Lower leg skin (tissue), 4 donors: Measurements from ENCODE around the gene ERC1. TPM values are rescaled to one million over a fixed set of nuclear protein-coding genes. Genes with fewer than 3 reads are reported as not detected.

Experiments
- DNase-seq, 2 donors: peaks; one replicate each; pipeline ENCODE4 v3.0.0-alpha.2; 2019; ENCODE audit warnings: low spot score in 2 of 2
- H3K4me3 ChIP-seq: fragments of 200-600 bp; sonication (generic); 2 replicates; pipeline ENCODE4 v1.5.1; 2017; ENCODE audit warnings: mild to moderate bottlenecking, low read depth; ENCODE audit not compliant: poor library complexity, severe bottlenecking
- CTCF ChIP-seq, 3 donors: fragments of 450-650 bp; IDR thresholded peaks; one replicate each; pipeline ENCODE4 v1.5.1; 2016; ENCODE audit warnings: antibody characterized with exemption in 3 of 3, mild to moderate bottlenecking in 3 of 3, moderate library complexity in 2 of 3
- POLR2A ChIP-seq, 2 donors: fragments of 450-650 bp; IDR thresholded peaks; one replicate each; pipeline ENCODE4 v1.6.1; 2016 to 2017; ENCODE audit warnings: antibody characterized with exemption in 2 of 2, mild to moderate bottlenecking in 1 of 2, moderate library complexity in 1 of 2
- WGBS, 2 donors: methylation state at CpG; one replicate each; pipeline ENCODE4 v1.1.5; 2018; 5-methylcytosine and 5-hydroxymethylcytosine counted together
- intact Hi-C: fragments of 100-400 bp; cut with DNase I; formaldehyde crosslinking; loops from one replicate; pipeline ENCODE4 v1.15.0; 2023; ENCODE audit warnings: low total_unique reads
- total RNA-seq, 4 donors: library from RNA; depleted of rRNA; stranded (reverse); fragments of >200 nt; gene quantifications; one replicate each; pipeline ENCODE4 v1.1.0, GENCODE V29; 2016

The ERC1 gene
- total RNA-seq, 4 donors from 2014 or later, result 22.1 to 42.7 (median 29.7) TPM

DNA sequence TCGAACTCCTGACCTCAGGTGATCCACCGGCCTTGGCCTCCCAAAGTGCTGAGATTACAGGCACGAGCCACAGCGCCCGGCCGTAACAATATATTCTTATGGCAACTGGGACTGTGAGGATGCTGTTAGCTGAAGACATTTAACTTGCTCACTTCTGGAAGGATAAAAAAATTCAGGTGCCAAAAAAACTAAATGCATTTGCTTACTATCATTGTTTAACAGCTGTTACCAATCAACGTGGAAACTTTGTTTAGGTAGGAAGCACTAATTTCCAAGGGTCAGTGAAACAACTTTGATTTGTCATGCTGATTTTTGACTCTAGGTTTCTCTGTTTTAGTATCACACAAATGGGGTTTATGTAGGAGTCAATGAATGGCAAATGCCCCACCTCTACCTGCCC lies 297.3 kb downstream of the ERC1 start:
- intact Hi-C loops, result no loop called here
- WGBS, 2 donors, result 89 to 93% methylated on average over 7 of the region's 7 CpGs

GRCh38 chr12:1289371-1290155 lies 298.5 kb downstream of the ERC1 start:
- TF ChIP-seq POLR2A (IDR thresholded peaks at IDR 0.05) (no peak), CTCF (IDR thresholded peaks at IDR 0.05) (no peak)
- WGBS, 2 donors, result 66 to 76% methylated on average over 7 of the region's 7 CpGs
- intact Hi-C loops, result no loop called here
- no peak for DNase-seq
- H3K4me3 ChIP-seq, result no peak overlapping the region

More for the DNA sequence above, 297.3 kb downstream of the ERC1 start:
- H3K4me3 ChIP-seq, result no peak overlapping the region
- no peak for TF ChIP-seq CTCF (IDR thresholded peaks at IDR 0.05)
- no peak for TF ChIP-seq POLR2A (IDR thresholded peaks at IDR 0.05)
- no peak for DNase-seq

GRCh38 chr12:1290716-1291115 lies 299.7 kb downstream of the ERC1 start:
- WGBS, 2 donors, result 87 to 89% methylated on average over 3 of the region's 3 CpGs
- no peak overlapping the region for H3K4me3 ChIP-seq
- no peak for DNase-seq
- intact Hi-C loops, result no loop called here
- TF ChIP-seq POLR2A (IDR thresholded peaks at IDR 0.05), result no peak
- TF ChIP-seq CTCF (IDR thresholded peaks at IDR 0.05), result no peak

- no peak overlapping the region for H3K4me3 ChIP-seq
- intact Hi-C loops, result no loop called here
- no peak for DNase-seq
- TF ChIP-seq POLR2A (IDR thresholded peaks at IDR 0.05) (no peak), CTCF (IDR thresholded peaks at IDR 0.05) (no peak)
- 55 to 59% methylated on average over 8 of the region's 8 CpGs for WGBS, 2 donors
Observed at GRCh38 chr12:1291601-1292332, 300.7 kb downstream of the ERC1 start.

- 70 to 82% methylated on average over 1 of the region's 1 CpG for WGBS, 2 donors
- TF ChIP-seq CTCF (IDR thresholded peaks at IDR 0.05), result no peak
- no peak for TF ChIP-seq POLR2A (IDR thresholded peaks at IDR 0.05)
- intact Hi-C loops, result no loop called here
- no peak for DNase-seq
- no peak overlapping the region for H3K4me3 ChIP-seq
Observed at GRCh38 chr12:1293901-1294300, 302.9 kb downstream of the ERC1 start.
